HepG2 (cell line): ENCODE measurements around the gene NDUFS2. TPM values are rescaled to one million over a fixed set of nuclear protein-coding genes. Genes with fewer than 3 reads are reported as not detected.

Experiments
- ARHGAP35 ChIP-seq: sonication (generic); formaldehyde crosslinking; IDR thresholded peaks from 2 replicates; pipeline ENCODE4 v1.9.0; 2022; ENCODE audit warnings: mild to moderate bottlenecking, inconsistent platforms, moderate library complexity, missing genetic modification reagents, borderline replicate concordance
- CEBPB ChIP-seq: IDR thresholded peaks from 2 replicates; pipeline ENCODE4 v1.6.1; 2011; ENCODE audit warnings: low read depth, low read length, improper control_type of control experiment, borderline replicate concordance
- DNMT3B ChIP-seq: conservative IDR thresholded peaks from 2 replicates; pipeline ENCODE4 v1.6.1; 2016; ENCODE audit warnings: missing biosample characterization, control low read depth
- HOXA9 ChIP-seq: sonication (generic); formaldehyde crosslinking; IDR thresholded peaks from 2 replicates; pipeline ENCODE4 v1.8.1; 2022; ENCODE audit warnings: missing genetic modification reagents, mild to moderate bottlenecking, moderate library complexity, borderline replicate concordance
- MIER3 ChIP-seq: IDR thresholded peaks from 2 replicates; pipeline ENCODE4 v1.6.1; 2016; ENCODE audit warnings: missing compliant biosample characterization, borderline replicate concordance
- RBM22 ChIP-seq: fragments of 200-400 bp; formaldehyde crosslinking; optimal IDR thresholded peaks from 2 replicates; pipeline ENCODE3; 2017; ENCODE audit warnings: mild to moderate bottlenecking, low read length, moderate library complexity
- ZNF205 ChIP-seq: IDR thresholded peaks from 2 replicates; pipeline ENCODE4 v1.6.1; 2018; ENCODE audit warnings: missing biosample characterization, missing genetic modification reagents
- ZNF746 ChIP-seq: sonication (generic); formaldehyde crosslinking; IDR thresholded peaks from 2 replicates; pipeline ENCODE4 v1.8.0; 2022; ENCODE audit warnings: mild to moderate bottlenecking, missing genetic modification reagents
- ZSCAN9 ChIP-seq: IDR thresholded peaks from 2 replicates; pipeline ENCODE4 v1.6.1; 2016; ENCODE audit warnings: borderline replicate concordance
- polyA plus RNA-seq, 8 experiments: library from polyadenylated mRNA; depleted of rRNA in 3 of 8; stranded (reverse) in 7 of 8; unstranded in 1 of 8; fragments of >200 nt; fragmentation: Illumina TruSeq in 4 of 8; extraction: Trizol in 4 of 8; gene quantifications; 2 replicates each; pipeline versions ENCODE4 v1.2.1 to v1.2.3, GENCODE V29; 2011 to 2016; ENCODE audit warnings: low read depth in 4 of 8, missing spikeins in 1 of 8, mixed read lengths in 1 of 8; ENCODE audit not compliant: insufficient read depth in 1 of 8
- total RNA-seq, 5 experiments: library from RNA; depleted of rRNA; stranded (reverse); fragments of >200 nt; fragmentation: Illumina TruSeq; extraction: Trizol; gene quantifications; 2 replicates each; pipeline ENCODE4 v1.2.3, GENCODE V29; 2016; ENCODE audit warnings: low read depth in 1 of 5
- TF ChIP-seq, protein P1 (sequence below): sonication (generic); formaldehyde crosslinking; IDR thresholded peaks from 2 replicates; pipeline ENCODE4 v1.4.0; 2020; ENCODE audit warnings: missing genetic modification reagents
- TF ChIP-seq, protein P2 (sequence below), 2 experiments: sonication (generic) in 1 of 2; formaldehyde crosslinking in 1 of 2; IDR thresholded peaks; 2 replicates each; pipeline versions ENCODE4 v1.6.1 to v1.9.0; 2014 to 2022; ENCODE audit warnings: antibody characterized with exemption in 1 of 2, borderline replicate concordance in 1 of 2, inconsistent platforms in 1 of 2, low read depth in 1 of 2, missing genetic modification reagents in 1 of 2
- TF ChIP-seq, protein P3 (sequence below): sonication (generic); formaldehyde crosslinking; IDR thresholded peaks from 2 replicates; pipeline ENCODE4 v1.4.0; 2020; ENCODE audit warnings: missing genetic modification reagents
- TF ChIP-seq, protein P4 (sequence below): sonication (generic); formaldehyde crosslinking; IDR thresholded peaks from 2 replicates; pipeline ENCODE4 v1.5.1; 2020; ENCODE audit warnings: missing genetic modification reagents, mild to moderate bottlenecking, borderline replicate concordance

The NDUFS2 gene
- total and polyA plus RNA-seq, 2 of the 13 experiments (the other 11 are each of a cell fraction or from before 2014, with no cell fraction given), result 89.9 to 118 TPM

DNA sequence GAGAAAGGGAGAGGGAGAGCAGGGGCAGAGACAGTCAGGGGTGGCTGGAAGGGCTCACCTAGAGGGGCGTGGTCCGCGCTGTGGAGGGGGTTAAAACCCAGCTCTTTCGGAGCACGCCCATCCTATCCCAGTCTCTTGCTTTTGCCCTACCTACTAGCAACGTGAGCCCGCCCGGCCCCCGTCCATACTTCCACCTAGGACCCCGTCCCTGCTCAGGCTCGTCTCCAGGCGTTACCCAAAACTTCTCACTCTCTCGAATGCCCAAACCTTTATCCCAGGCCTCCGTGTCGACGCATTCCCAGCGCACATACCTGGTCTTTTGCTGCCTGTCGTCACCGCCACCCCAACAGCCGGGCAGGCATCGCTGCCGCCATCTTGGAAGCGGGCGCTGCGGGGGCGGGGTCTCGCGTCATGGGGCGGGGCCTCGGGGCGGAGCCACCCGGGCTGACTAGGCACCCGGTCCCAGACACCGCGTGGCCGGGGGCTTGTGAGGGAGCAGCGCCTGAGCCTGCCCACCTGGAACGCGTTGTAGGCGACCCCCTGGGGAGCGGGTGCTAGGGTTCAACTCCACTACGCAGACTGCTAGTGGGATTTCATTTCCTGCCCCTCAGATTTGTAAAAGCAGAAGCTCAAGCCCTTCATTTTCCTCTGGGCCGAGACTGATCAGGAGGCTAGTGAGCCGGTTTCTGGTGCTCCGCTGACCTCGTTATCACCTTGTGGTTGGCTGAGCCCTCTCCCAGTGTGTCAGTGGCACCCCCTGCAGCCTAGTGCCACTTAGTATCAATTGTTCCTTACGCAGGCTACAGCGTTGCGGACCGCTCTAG, 24.8 kb upstream of the NDUFS2 start, which contains the start of gene B4GALT3 (continued):
- TF ChIP-seq ZSCAN9 (CRISPR knock-in tag) (peak; percentile 78; the same call in 1 of the 2 replicates), CEBPB (no peak), ZNF746 (CRISPR knock-in tag) (peak; percentile 25; the same call in 1 of the 2 replicates), ZNF205 (CRISPR knock-in tag) (no peak; the same call in 1 of the 2 replicates), HOXA9 (CRISPR knock-in tag) (no peak), RBM22 (peak; percentile 73), DNMT3B (CRISPR knock-in tag) (peak; percentile 57; the same call in 1 of the 2 replicates), MIER3 (CRISPR knock-in tag) (0 out of 2 replicates have a peak, but pooled peaks have one; percentile 54), ARHGAP35 (no peak; the same call in 1 of the 2 replicates)
- TF ChIP-seq, protein P1, sequence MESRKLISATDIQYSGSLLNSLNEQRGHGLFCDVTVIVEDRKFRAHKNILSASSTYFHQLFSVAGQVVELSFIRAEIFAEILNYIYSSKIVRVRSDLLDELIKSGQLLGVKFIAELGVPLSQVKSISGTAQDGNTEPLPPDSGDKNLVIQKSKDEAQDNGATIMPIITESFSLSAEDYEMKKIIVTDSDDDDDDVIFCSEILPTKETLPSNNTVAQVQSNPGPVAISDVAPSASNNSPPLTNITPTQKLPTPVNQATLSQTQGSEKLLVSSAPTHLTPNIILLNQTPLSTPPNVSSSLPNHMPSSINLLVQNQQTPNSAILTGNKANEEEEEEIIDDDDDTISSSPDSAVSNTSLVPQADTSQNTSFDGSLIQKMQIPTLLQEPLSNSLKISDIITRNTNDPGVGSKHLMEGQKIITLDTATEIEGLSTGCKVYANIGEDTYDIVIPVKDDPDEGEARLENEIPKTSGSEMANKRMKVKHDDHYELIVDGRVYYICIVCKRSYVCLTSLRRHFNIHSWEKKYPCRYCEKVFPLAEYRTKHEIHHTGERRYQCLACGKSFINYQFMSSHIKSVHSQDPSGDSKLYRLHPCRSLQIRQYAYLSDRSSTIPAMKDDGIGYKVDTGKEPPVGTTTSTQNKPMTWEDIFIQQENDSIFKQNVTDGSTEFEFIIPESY (CRISPR knock-in tag), result no peak; the same call in 1 of the 2 replicates
- TF ChIP-seq, protein P2, sequence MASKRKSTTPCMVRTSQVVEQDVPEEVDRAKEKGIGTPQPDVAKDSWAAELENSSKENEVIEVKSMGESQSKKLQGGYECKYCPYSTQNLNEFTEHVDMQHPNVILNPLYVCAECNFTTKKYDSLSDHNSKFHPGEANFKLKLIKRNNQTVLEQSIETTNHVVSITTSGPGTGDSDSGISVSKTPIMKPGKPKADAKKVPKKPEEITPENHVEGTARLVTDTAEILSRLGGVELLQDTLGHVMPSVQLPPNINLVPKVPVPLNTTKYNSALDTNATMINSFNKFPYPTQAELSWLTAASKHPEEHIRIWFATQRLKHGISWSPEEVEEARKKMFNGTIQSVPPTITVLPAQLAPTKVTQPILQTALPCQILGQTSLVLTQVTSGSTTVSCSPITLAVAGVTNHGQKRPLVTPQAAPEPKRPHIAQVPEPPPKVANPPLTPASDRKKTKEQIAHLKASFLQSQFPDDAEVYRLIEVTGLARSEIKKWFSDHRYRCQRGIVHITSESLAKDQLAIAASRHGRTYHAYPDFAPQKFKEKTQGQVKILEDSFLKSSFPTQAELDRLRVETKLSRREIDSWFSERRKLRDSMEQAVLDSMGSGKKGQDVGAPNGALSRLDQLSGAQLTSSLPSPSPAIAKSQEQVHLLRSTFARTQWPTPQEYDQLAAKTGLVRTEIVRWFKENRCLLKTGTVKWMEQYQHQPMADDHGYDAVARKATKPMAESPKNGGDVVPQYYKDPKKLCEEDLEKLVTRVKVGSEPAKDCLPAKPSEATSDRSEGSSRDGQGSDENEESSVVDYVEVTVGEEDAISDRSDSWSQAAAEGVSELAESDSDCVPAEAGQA (IDR thresholded peaks at IDR 0.05; ENCODE audit: low read depth), result peak; percentile 91
- TF ChIP-seq, protein P2 (CRISPR knock-in tag; IDR thresholded peaks at IDR 0.05; ENCODE audit: borderline replicate concordance), result no peak
- TF ChIP-seq, protein P3, sequence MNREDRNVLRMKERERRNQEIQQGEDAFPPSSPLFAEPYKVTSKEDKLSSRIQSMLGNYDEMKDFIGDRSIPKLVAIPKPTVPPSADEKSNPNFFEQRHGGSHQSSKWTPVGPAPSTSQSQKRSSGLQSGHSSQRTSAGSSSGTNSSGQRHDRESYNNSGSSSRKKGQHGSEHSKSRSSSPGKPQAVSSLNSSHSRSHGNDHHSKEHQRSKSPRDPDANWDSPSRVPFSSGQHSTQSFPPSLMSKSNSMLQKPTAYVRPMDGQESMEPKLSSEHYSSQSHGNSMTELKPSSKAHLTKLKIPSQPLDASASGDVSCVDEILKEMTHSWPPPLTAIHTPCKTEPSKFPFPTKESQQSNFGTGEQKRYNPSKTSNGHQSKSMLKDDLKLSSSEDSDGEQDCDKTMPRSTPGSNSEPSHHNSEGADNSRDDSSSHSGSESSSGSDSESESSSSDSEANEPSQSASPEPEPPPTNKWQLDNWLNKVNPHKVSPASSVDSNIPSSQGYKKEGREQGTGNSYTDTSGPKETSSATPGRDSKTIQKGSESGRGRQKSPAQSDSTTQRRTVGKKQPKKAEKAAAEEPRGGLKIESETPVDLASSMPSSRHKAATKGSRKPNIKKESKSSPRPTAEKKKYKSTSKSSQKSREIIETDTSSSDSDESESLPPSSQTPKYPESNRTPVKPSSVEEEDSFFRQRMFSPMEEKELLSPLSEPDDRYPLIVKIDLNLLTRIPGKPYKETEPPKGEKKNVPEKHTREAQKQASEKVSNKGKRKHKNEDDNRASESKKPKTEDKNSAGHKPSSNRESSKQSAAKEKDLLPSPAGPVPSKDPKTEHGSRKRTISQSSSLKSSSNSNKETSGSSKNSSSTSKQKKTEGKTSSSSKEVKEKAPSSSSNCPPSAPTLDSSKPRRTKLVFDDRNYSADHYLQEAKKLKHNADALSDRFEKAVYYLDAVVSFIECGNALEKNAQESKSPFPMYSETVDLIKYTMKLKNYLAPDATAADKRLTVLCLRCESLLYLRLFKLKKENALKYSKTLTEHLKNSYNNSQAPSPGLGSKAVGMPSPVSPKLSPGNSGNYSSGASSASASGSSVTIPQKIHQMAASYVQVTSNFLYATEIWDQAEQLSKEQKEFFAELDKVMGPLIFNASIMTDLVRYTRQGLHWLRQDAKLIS (CRISPR knock-in tag), result no peak
- TF ChIP-seq, protein P4, sequence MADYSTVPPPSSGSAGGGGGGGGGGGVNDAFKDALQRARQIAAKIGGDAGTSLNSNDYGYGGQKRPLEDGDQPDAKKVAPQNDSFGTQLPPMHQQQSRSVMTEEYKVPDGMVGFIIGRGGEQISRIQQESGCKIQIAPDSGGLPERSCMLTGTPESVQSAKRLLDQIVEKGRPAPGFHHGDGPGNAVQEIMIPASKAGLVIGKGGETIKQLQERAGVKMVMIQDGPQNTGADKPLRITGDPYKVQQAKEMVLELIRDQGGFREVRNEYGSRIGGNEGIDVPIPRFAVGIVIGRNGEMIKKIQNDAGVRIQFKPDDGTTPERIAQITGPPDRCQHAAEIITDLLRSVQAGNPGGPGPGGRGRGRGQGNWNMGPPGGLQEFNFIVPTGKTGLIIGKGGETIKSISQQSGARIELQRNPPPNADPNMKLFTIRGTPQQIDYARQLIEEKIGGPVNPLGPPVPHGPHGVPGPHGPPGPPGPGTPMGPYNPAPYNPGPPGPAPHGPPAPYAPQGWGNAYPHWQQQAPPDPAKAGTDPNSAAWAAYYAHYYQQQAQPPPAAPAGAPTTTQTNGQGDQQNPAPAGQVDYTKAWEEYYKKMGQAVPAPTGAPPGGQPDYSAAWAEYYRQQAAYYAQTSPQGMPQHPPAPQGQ (CRISPR knock-in tag), result no peak
